ENCODE data around the gene CHERP.

Gene CHERP, protein sequence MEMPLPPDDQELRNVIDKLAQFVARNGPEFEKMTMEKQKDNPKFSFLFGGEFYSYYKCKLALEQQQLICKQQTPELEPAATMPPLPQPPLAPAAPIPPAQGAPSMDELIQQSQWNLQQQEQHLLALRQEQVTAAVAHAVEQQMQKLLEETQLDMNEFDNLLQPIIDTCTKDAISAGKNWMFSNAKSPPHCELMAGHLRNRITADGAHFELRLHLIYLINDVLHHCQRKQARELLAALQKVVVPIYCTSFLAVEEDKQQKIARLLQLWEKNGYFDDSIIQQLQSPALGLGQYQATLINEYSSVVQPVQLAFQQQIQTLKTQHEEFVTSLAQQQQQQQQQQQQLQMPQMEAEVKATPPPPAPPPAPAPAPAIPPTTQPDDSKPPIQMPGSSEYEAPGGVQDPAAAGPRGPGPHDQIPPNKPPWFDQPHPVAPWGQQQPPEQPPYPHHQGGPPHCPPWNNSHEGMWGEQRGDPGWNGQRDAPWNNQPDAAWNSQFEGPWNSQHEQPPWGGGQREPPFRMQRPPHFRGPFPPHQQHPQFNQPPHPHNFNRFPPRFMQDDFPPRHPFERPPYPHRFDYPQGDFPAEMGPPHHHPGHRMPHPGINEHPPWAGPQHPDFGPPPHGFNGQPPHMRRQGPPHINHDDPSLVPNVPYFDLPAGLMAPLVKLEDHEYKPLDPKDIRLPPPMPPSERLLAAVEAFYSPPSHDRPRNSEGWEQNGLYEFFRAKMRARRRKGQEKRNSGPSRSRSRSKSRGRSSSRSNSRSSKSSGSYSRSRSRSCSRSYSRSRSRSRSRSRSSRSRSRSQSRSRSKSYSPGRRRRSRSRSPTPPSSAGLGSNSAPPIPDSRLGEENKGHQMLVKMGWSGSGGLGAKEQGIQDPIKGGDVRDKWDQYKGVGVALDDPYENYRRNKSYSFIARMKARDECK

DNA sequence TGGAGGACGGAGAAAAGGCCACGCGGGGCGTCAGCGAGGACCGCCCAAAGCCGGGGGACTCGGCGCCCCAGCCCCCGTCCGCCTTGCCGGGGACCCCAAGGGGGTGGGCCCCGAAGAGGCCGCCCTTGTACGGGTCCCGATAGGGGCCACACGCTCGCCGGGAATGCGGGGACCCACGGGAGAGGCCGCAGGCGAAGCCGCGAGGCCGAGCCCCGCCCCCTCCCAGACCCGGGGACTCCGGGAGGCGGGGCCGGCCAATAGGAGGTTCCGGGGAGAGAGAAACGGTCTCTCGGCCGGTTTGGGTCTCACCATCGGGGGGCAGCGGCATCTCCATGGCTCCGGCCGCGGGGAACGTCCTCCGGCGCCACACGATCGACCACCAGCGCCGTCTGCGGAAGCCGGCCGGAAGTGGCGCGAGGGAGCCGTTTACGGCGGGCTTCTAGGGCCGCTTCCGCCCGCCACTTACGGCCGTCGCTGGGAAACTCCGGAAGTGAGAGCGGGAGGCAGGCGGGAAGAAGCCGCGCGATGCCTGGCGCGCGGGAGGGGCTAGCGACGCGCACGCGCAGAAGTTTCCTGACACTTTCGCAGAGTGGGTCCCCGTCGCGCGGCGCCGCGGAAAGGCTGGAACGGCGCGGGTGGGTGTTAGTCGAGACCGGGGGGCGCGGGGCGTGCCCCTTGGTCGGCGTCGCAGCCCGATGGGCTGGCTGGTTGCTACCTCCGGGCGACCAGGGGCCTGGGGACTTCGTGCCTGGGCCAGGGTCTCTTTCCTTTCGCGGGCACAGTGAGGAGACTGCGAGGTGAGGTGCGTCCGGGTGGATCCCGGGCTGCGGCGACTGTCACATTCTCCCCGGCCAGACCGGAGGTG, at the start of gene CHERP:
CHERP (minus strand) TSS at position 393 of the 865 bp plus-strand sequence; CDS start at position 334, 59 bp downstream.
- DNase-seq (ENCODE audit: low spot score), result peak; percentile 93

DNA sequence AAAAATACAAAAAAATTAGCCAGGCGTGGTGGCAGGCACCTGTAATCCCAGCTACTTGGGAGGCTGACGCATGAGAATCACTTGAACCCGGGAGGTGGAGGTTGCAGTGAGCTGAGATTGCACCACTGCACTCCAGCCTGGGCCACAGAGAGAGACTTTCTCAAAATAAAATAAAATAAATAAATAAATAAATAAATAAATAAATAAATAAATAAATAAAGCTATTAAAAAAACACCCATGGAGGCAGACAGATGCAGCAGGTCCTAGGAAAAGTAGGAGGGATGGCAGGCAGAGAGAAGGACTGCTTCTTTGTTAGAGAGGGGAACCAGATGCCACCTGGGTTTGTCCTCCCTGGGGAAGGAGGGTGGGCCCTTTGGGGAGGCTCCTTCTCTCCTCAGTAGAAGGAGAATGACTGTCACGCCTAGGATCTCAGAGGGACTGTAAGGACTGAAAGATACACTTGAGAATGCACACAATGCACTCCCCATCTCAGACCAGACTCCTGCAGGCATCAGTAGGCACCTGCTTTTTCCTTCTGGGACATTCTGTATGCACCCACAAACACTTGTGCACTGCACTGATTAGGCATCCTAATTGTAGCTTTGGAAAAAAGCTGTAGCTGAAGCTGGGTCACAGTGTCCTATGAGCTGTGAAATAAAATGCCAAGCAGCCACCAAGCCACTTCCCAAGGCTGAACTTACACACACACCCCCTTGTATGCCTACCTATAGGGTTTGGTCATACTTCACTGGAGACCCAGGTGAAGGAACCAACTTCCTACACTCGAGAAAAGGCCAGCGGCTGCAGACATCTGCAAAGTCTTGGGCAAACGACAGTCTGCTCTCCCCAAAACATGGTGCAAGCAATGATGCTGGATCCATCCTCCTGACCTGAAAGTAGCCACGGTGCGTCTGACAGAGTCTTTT, 48.9 kb upstream of the CHERP start:
- DNase-seq (ENCODE audit: low spot score), result no peak

DNA sequence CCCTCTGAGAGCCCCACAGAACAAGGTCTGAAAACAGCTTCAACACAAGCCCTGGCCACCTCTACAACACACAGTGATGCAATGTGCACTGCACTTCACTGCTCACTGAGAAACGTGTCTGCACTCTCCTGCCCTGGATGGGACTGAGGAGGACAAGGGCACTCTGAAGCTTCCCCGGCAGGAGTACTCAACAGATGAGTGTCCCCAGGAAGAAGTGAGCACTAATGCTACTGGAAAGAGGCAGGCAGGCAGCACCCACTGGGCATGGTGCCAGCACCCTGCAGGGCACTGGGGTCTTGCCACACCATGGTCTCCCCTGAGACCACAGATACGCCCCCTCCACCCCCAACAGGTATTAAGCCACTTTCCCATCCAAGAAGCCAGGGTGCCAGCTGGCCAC, 47.7 kb upstream of the CHERP start:
- DNase-seq (ENCODE audit: low spot score), result no peak

GRCh38 chr19:16588824-16589577, 46.8 kb upstream of the CHERP start:
- DNase-seq (ENCODE audit: low spot score), result no peak

- DNase-seq (ENCODE audit: low spot score), result no peak
Measured at GRCh38 chr19:16587833-16588823, 45.9 kb upstream of the CHERP start.

DNA sequence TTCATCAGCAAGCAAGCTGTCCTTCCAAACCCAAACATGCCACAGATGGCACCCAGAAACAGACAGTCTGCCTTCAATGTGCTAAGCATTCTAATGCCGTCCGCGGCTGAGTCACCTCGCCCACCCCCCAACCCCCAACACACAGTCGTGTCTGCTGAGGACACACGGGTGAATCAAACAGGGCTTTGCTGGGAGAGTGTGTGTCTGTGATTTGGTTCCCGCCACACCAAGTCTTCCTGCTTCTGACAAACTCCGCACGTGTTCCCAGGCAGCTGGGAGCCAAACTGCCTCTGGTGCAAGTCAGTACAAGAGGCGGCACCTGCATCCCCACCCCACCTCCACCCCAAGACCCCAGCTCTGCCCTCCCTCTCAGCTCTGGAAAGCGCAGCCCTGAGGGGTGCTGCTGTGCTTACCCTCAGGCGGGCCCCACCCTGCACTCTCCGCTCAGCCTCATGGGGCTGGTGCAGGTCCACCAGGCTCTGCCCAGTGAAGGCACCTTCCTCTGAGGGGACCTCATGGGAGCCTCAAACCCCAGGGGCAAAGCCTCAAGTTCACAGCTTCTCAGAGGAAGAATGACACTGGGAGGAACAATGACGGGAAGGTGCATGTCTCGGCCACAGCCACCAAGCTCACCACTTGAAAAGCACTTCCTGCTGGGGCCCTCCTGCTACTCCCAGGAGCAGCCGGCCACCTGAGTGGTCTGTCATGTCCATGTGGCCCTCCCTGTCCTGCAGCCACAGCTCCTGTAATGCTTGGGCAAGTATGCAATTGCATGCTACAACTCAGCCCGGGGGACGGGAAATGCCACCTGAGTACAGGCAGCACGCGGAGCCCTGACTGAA, 45.0 kb upstream of the CHERP start:
- no peak for DNase-seq (ENCODE audit: low spot score)

- DNase-seq (ENCODE audit: low spot score), result no peak
Measured at GRCh38 chr19:16586477-16586871, 44.2 kb upstream of the CHERP start.

DNA sequence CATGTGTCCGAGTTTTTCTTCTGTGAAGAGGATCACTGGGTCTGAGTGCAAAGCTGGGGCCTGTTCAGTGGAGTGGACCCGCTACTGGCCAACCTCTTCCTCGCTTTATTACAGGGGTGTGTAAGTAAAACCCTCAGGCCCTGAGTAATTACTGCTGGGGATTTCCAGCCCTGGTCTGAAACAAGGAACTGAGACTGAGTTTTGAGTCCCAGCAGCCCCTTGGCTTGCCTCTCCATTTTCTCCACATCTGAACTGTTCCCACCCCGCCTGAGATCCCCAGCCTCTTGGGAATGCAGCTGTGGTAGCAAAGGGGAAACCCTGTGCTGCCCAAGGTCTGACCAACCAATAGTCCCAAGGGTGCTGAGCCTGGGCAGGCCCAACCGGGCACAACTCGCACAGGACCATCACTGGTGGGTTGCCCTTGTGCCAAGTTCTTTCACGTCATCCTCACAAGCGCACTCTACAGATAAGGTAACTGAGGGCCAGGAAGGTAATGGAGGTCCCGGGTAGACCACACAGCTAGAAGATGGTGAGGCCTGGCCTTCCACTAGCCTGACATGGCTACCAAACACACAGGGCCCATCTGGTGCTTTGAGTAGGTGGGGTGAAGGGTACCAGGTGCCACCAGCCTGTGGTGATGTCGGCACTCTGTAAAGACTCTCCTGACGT, 43.7 kb upstream of the CHERP start:
- DNase-seq (ENCODE audit: low spot score), result no peak

DNA sequence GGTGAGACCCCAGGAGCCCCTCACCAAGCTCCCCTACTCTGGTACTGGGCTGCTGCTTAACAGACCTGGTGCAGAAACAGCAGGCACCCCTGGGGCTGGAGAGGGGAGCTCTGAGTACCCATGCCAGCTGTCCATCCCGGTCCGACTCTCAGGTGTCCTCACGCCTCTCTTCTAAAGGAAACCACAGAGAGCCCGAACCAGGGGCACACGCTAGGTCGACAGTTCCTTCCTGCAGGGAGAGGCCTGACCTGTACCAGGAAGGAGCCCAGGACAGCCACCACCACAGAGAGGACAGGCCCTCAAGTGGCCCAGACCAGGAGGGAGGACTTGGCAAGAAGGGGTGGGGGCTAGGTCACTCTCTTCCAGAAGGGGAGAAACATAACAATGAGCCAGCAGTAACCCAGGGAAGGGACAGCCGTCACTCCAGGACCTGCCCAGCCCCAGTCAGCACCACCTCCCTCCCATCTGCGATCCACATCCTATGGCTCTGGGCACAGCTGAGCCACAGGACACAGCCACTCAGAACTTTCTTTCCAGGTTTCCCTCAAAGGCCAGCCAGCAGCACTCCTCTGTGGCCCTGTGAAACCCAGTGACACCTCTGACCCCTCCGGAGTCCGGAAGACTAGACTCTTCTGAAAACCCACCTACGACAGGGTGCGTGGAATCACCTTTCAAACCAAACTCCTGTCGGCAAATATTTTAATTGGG, 43.0 kb upstream of the CHERP start:
- DNase-seq (ENCODE audit: low spot score), result no peak

DNA sequence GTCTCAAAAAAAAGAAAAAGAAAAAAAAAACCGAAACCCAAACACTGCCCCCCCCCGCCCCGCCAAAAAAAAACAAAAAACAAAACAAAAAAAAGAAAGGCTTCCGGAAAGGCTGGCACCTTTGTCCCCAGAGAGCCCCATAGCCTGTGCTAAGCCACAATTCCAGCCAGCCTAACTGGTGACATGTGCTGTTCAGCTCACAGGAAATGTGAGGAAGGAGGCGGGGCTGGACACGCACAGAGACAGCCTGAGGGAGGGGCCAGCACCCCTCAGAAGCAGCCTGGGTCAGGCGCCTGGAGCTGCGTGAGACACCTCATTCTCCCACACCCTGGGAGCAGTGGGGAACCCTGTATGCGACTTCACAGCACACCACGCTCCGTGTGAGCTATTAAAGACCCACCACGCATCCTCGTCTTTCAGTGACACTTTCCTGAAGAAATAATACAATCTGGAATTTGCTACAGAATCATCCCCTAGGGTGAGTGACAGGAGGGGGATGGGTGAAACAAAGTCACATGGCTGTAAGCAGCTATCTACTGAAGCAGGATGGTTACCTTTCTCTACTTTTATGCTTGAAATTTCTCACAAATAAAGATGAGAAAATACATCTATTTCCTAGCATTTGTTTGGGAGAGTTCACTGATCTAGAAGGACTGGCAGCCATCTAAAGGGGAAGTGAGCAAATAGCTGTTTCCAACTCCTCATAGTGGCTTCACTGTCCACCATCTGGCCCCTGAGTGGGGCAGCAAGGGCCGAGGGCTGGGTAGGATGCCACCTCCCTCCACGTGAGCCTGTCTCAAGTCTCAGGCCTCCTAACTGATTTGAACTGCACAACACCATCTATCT, 42.2 kb upstream of the CHERP start:
- DNase-seq (ENCODE audit: low spot score), result peak; percentile 80

GRCh38 chr19:16582486-16583261, 40.4 kb upstream of the CHERP start:
- DNase-seq (ENCODE audit: low spot score), result no peak

GRCh38 chr19:16581971-16582343, 39.7 kb upstream of the CHERP start:
- no peak for DNase-seq (ENCODE audit: low spot score)

DNA sequence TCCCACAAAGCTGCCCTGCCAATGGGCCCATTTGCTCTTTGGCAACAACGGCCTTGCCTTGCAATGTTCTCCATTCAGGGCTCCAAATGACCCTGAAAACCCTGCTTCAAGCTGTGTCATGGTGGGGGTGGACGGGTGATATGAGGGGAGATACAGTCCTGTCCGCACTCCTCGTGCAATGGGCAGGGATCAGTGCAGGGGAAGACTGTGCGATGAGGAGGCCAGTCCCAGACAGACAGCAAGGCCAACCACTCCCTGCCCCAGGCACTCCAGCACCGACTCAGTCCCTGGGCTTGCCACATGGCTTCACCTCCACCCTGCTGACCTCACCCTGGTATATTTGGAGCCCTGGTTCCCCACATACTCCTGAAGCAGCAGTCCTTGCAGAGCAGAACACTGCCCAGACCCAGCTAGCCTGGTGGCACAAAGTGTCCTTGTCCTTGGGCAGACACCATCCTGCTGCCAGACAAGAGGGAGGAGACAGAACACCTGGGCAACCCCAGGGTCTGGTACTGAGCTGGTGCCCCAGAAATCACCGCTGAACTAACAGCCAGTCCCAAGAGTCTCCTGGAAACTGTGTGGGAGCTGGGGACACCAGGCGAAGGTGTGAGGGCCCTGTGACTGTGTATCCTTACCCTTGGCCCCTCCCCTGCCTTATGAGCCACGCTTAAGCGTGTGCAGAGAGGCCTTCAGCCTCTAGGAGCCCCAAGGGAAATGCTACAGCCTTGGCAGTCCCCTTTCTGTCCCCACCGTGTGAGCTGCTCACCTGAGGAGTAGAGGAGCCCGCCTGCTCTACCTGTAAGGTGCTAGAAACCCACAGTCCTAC, 39.1 kb upstream of the CHERP start:
- no peak for DNase-seq (ENCODE audit: low spot score)

GRCh38 chr19:16579381-16579780, 37.1 kb upstream of the CHERP start:
- DNase-seq (ENCODE audit: low spot score), result no peak
